Endothelial cell of umbilical vein (primary cell): ENCODE measurements around the gene NAT10.

Source experiments
- EZH2 ChIP-seq: IDR thresholded peaks from 2 replicates; pipeline ENCODE4 v1.6.1; 2012; ENCODE audit warnings: borderline replicate concordance, low read depth, mild to moderate bottlenecking, moderate library complexity, low read length, inconsistent platforms; ENCODE audit not compliant: severe bottlenecking
- JUN ChIP-seq: IDR thresholded peaks from 2 replicates; pipeline ENCODE4 v1.6.1; 2011; ENCODE audit warnings: borderline replicate concordance, low read depth; ENCODE audit not compliant: insufficient read length, insufficient read depth
- MYC ChIP-seq: IDR thresholded peaks from one replicate; pipeline ENCODE4 v1.6.1; 2011; ENCODE audit warnings: mild to moderate bottlenecking, low read depth, low read length
- POLR2A ChIP-seq: IDR thresholded peaks from 2 replicates; pipeline ENCODE4 v1.6.1; 2012; ENCODE audit warnings: low read depth, mild to moderate bottlenecking, control low read depth, low read length
- POLR2AphosphoS5 ChIP-seq: IDR thresholded peaks from 2 replicates; pipeline ENCODE4 v1.6.1; 2012; ENCODE audit warnings: low read depth, mild to moderate bottlenecking, control low read depth, low read length, moderate library complexity; ENCODE audit not compliant: insufficient read depth
- TF ChIP-seq, protein P1 (sequence below), 2 donors: IDR thresholded peaks; 1 replicate in 1 of 2; 2 replicates in 1 of 2; pipeline ENCODE4 v1.5.1; 2011; ENCODE audit warnings: low read length in 2 of 2, mild to moderate bottlenecking in 2 of 2, moderate library complexity in 2 of 2, control low read depth in 1 of 2, inconsistent platforms in 1 of 2, low read depth in 1 of 2; ENCODE audit not compliant: insufficient read depth in 1 of 2; ENCODE audit errors: extremely low read depth in 1 of 2
- TF ChIP-seq, protein P2 (sequence below): IDR thresholded peaks from 2 replicates; pipeline ENCODE4 v1.6.1; 2011; ENCODE audit not compliant: insufficient read depth, insufficient read length

DNA sequence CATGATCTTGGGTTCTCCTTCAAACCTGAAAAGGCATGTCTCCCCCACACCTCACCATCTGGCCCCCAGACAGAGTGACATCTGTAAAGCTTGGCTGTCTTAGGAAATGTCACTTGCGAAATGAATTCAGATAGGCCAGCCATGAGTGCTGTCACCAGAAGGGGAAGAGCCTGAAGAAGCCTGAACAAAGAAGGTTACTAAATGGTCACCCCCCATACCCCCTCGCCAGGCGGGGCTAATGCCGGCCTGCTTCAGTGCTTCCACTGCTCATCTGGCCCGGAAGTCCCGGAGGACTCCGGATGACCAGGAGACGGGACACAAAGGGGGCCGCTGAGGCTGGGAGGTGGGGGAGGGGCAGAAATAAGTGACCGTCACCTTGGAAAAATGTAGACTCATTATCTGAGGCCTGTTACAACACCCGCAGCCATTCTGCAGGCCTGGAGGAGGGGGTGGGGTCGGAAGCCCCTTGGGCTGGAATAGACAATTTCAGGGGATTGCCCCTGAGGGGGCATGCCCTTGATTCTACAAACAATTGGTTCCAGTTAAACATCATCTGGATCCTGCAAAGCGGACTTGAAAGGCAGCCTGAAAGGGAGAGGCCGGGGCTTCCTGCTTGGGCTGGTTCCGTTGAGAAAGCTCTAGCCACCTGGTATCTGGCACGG lies 43.2 kb downstream of the NAT10 start:
- TF ChIP-seq, protein P1, sequence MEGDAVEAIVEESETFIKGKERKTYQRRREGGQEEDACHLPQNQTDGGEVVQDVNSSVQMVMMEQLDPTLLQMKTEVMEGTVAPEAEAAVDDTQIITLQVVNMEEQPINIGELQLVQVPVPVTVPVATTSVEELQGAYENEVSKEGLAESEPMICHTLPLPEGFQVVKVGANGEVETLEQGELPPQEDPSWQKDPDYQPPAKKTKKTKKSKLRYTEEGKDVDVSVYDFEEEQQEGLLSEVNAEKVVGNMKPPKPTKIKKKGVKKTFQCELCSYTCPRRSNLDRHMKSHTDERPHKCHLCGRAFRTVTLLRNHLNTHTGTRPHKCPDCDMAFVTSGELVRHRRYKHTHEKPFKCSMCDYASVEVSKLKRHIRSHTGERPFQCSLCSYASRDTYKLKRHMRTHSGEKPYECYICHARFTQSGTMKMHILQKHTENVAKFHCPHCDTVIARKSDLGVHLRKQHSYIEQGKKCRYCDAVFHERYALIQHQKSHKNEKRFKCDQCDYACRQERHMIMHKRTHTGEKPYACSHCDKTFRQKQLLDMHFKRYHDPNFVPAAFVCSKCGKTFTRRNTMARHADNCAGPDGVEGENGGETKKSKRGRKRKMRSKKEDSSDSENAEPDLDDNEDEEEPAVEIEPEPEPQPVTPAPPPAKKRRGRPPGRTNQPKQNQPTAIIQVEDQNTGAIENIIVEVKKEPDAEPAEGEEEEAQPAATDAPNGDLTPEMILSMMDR (IDR thresholded peaks at IDR 0.05; ENCODE audit: extremely low read depth in 1 of 2, insufficient read depth in 1 of 2, low read depth in 1 of 2, low read length in 2 of 2), result no peak
- TF ChIP-seq JUN (no peak), POLR2AphosphoS5 (no peak), EZH2 (no peak), POLR2A (no peak), MYC (no peak)
- TF ChIP-seq, protein P2, sequence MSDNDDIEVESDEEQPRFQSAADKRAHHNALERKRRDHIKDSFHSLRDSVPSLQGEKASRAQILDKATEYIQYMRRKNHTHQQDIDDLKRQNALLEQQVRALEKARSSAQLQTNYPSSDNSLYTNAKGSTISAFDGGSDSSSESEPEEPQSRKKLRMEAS, result no peak
